Hypothalamus (tissue), 51 donors: Measurements from ENCODE around the gene SAA2.
"Not testable (repeated sequence)": the region's sequence is repeated elsewhere in the genome, so short reads cannot be mapped to it uniquely, and the experiment has no call there.

Source experiments
- DNase-seq, 51 donors: peaks; one replicate each; lab custom pipeline; 2025; lab: John Stamatoyannopoulos, UW

The SAA2 gene

DNA sequence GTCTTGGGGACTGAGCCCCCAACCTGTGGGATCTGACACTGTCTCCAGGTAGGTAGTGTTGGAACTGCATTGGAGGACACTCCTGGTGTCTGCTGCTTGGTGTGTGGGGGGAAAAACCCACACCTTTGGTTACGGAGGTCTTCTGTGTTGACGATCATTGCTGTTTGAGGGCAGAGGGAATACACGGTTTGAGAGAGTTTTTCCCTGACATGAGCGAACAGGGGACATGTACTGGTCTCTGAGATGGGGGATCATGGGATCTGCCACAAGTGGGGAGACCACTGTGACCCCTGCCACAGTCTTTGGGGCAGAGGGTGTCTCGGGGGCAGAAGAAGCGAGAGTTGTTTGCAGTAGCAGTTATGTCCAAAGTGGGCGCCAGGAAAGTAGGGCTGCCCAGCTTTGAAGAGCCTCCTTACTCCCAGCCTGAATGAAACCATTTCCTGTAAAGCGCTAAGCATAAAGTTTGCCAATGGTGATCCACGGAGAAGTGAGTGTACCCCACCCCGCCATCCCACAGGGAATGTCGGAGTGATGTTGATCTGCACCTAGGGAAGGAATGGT, 5.4 kb upstream of the SAA2 start:
- DNase-seq = no peak

DNA sequence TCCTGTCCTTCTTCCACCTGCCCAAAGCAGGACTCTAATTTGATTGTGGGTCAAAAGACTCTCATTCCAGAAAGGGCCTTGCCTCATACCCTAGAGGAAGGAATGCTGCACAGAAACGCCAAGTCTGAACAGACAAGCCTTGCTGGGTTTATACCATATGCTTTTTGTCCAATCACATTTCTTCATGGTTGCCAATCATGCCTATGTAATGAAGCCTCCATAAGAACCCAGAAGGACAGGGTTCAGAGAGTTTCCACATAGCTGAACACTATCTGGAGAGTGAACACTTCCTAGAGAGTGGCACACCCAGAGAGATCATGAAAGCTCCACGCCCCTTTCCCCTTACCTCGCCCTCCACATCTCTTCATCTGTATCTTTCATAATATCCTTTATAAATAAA, 4.8 kb upstream of the SAA2 start:
- no peak for DNase-seq

DNA sequence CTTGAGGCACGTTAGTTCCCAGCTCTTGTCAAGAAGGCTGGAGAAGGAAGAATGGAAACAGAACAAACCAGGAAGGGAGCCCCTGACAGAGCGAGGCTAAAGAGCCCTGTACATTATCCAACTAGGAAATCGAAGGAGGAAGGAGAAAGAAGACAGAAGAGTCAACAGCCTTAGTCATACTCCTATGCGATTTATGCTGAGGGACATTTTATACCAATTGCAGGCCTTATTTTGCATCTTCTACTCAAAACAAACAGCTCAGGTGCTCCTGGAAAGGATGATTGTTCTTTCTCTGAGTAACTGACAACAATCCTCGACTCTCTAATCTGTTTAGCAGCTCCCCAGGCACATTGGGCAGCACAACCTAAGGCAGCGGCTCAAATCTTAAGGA, 1.3 kb downstream of the SAA2 start:
- not testable (repeated sequence) for DNase-seq

DNA sequence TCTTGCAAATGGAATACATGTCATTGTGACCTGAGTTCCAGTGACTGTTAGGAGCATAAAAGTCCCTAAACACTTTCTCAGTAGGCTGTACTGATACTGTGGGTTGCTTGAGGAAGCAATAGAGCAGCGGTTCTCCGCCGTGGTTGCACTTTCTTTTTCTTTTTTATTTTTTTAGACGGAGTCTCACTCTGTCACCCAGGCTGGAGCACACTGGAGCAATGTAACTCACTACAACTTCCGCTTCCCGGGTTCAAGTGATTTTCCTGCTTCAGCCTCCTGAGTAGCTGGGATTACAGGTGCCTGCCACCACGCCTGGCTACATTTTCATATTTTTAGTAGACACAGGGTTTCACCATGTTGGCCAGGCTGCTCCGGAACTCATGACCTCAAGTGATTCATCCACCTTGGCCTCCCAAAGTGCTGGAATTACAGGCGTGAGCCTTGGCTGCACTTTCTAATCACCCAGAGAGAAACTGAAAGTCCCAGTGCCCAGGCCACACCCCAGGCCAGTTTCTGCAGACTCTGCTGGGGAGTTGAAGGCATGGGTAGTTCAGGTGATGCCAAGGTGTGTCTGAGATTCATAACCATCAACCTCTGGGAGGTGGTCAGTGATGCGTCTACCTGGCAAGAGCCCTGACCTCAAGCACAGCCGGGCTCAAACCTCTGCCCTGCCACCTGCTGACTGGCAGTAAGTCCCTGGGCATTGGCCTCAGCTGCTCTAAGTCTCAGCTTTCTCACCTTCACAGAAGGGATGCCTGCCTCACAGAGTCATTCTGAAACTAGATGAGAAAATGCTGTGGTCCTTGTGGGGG, 1.9 kb downstream of the SAA2 start:
- DNase-seq = not testable (repeated sequence)

DNA sequence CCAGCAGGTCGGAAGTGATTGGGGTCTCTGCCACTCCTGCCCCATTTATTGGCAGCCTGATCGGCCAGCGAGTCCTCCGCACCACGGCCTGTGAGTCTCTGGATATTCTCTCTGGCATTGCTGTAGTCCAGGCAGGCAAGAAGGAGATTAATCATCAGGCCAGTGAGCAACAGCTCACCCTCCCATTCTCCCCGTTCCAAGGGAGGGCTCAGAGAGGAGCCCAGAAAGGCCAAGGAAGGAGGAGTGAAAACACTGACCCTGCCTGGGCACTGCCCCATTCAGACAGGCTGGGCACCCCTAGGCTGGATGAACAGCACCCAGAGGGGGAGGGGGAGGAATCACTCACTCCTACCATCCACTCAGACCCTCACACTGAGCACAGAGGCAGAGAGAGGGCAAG, 3.1 kb downstream of the SAA2 start:
- DNase-seq = no peak

DNA sequence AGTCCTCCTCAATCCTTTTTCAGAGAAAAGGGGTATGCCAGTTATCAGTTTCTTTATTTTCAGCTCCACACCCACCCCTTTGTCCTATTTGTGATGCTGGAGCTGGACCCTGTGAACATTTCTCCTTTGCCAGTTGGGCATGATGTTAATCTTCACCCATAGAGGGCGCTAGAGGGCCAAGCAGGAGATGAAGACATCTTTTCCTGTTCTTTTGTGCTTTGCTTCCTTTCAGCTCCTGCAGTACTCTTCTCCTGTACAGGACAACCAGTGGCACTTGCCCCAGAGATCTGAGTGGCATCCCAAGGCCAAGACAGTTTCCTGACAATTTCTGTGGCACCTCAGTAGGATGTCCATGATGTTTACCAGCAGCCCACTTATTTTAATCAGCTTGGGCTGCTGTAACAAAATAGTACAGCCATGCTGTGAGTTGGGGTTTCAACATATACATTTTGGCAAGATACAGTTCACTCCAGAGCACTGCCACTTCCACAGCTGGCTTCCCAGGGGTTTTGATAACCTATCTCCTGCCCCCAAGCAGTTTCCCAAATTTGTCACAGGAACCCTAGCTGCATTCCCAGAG, 4.6 kb downstream of the SAA2 start:
- peak in 10 of 51 donors; percentile 2 to 26 (median 8) for DNase-seq

DNA sequence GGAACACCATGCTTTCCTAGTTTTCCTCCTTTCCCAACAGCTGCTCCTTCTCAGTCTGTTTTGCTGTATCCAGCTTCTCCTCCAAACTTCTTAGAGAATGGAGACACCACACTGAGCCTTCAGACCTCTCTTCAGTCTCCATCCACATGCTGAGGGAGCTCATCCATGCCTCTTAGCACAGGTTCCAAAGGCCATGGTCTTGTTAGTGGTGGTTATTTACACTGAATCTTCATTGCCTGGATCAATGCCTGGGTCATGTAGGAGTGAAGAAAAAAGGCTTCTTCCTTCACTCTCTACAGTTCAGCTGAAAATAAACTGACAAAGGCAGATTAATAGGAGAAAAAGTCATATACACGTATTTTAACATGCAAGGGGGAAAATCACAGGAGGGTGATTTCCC, 8.8 kb downstream of the SAA2 start:
- no peak for DNase-seq

DNA sequence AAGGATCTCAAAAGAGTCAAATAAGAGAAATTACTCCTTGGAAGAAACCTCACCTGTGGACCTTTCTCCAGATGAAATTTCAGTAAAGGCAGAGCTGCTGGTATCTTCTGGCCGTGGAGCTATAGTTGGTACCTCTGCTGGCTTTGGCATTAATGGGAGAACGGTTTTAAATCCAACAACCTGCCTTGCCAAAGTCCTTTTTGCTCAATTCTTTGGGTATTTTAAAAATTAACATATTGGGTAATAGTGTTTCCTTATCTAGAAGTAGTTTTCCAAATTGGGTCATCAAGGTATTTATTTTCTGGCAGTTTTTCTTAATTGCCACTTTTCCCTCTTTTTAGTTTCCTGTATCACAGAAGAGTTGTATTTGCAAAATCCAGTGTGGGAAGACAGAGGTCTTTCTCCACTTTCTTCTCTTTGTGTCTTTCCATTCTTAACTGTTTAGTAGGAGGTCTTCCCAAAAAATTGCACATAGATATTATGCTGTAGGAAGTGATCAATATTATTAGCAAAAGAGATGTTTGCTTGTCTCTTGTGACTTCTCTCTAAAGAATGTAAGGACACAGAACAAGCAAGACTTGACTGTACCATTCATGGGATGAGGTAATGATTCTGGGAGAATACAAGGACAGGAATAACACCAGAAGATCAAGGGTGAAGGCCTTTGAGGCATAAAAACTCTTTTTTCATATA, 11.7 kb downstream of the SAA2 start, which contains the start of gene SAA4:
Gene SAA4 (minus strand): TSS at position 139 of the 693 bp plus-strand sequence. CDS start 876 bp downstream, outside the sequence.
- DNase-seq = no peak

DNA sequence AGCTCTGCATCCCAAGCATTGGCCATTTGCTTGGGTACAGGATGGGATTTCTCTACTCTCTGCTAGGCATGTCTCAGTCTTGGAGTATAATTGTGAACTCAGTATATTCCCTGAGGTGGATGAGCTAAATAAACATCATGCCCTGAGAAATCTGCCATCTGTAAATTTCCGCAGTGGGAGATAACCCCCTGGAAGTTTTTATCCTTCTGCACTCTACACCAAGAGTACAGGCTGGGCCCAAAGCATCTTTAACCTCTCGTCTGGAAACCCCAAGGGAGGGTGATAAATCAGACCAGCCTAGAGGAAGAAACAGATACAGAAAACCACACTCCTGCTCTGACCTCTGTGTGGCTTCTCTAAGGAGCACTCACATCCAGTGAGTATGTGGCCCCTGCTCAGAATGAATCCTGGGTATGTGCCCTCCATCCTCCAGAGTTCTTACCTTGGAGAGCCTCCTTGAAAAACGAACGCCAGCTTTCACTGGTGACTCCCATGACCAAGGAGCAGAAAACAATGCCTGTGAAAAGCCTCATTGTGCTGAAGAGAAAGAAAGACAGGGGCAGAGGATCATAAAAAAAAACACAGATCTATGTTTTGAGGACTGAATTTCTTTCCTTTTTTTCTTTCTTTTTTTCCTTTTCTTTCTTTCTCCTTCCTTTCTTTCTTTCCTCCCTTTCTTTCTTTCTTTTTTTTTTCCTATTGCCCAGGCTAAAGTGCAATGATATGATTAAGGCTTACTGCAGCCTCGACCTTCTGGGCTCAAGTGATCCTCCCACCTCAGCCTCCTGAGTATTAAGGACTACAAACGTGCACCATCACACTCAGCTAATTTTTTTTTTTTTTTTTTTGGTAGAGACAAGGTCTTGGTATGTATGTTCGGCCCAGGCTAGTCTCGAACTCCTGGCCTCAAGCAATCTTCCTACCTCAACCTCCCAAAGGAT, 12.8 kb downstream of the SAA2 start:
- no peak for DNase-seq

DNA sequence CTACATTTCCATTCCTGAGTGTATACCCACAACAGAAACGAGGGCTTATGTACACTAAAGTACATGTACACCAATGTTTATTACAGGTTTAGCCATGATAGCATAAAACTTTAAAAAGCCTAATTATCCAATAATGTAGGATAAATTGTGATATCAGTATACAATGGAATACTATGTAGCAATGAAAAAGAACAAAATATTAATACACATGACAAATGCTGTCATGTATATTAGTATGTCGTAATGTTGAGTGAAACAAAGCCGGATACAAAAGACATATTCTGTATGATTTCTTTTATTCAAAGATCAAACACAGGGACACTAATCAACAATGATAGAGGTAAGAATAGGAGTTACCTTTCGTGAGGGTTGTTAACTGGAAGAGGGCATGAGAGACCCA, 14.6 kb downstream of the SAA2 start:
- DNase-seq = no peak

DNA sequence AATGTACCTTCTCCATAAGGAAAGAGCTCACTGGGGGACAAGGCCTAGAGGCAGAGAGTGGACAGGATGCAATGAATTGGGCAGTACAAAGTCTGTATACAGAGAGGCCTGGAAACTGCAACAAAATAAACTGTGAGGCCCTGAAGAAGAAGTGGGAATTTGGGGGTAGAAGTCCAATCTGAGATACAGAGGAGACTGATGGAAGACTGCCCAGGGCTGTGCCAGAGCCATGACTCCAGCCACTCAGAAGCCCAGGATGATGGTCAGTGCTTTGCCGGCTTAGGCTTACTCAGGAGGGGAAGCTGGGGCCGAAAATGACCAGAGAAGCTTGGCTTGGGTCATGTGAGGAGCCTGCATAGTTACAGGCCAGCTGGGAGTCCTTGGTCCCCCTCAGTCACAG, 17.6 kb downstream of the SAA2 start:
- DNase-seq = no peak

DNA sequence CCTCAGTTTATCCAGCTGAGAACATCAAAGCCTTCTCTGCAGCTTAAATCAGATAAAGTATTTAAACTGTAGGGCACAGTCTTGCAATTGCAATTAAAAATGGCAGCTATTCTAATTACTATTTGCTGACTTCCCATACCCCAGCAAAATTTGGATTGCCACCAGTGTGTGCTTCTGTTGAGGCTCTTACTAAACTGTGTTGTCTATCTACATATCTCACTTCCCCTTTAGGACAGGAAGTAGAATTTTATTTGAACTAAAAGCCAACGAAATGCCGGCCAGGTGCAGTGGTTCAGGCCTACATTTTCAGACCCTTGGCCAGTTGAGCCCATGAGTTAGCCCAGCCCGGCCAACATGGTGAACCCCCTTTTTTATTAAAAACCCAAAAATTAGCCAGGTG, 19.0 kb downstream of the SAA2 start:
- DNase-seq = no peak

DNA sequence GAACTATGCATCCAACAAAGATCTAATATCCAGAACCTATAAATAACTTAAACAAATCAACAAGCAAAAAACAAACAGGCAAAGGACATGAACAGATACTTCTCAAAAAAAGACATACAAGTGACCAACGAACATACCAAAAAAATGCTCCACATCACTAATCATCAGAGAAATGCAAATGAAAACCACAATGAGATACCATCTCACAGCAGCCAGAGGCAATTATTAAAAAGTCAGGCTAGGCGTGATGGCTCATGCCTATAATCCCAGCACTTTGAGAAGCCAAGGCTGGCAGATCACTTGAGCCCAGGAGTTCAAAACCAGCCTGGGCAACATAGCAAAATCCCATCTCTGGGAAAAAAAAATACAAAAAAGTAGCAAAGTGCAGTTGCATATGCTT, 22.6 kb downstream of the SAA2 start:
- DNase-seq = no peak

DNA sequence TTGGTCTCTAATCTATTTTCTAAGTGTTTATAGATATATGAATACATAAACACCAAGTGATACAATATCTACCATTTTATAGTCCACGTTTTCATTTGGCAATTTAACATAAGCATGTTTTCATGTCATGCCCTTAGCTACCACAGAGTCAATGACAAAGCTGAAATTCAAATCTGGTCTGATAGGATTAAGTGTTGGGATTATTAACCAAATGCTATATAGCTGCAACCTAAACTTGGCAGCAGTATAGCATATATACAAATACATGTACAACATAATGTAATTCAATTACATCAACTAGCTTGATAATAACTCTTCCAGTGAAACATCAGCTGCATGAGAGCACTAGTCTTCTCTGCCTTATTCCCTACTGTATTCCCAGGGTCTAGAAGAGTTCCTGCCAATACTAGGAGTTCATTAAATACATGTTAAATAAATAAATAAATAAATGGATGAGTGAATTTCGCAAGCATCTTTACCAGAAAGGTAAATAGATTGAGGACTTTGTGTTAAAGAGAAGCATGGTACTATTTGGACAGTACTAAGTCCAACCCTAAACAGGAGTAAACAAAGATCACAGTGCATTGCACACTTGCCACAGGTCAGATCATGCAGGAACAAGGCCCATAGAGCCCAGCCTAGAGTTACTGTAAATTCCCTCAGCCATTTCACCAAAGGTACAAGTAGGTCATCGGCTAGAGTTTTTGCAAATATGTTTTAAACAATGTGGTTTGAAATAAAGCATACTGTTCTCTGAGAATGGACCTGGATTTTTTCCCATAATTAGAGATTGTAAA, 24.7 kb downstream of the SAA2 start:
- no peak for DNase-seq

DNA sequence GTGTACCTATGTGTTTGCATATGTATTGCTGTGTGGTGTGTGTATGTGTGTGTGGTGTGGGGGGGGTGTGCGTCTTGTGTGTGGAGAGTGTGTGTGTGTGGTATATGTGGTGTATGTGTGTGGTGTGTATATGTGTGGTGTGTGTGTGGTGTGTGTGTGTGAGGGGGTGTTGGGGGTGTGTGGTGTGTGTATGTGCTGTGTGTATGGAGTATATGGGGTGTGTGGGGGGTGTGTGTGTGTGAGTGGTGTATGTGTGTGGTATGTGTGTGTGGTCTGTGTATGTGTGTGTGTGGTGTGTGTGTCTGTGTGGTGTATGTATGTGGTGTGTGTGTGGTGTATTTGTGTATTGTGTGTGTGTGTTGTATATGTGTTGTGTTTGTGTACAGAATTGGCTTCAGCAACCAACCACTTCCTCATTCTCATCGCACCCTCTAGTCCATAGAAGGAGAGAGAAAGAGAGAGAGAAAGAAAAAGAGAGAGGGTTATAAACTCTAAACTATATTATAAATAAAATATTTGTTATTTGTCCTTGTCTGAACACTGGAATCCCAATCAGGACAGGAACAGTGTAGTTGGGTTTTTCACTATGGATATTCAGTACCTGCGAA, 25.6 kb downstream of the SAA2 start:
- no peak for DNase-seq

DNA sequence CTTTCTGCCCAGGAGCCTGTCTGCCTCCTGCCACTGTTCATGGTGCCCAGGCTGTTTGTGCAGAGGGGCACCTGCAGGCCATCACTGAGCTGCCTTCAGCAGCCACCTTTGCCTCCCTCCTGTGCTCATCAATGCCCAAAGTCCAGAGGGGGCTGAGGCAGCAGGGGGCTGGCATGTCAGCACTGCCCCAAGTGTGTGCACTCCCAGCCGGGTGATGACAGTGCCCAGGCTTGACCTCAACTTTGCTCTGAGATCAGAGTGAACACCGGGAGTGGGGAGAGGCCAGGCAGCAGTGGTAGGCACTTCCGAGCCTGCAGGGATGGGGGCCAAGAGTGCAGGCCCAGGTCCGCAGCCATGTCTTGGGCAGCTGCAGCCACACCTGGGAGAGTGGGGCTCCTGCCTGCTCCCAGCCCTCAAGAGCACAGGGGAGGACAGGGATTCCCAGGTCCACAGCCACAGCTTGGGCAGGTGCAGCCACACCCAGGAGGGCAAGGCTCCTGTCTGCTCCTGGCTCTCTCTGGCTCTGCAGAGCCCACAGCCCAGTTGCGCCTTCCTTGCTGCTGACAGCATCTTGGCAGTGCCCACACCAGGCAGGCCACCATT, 27.1 kb downstream of the SAA2 start:
- DNase-seq = no peak

DNA sequence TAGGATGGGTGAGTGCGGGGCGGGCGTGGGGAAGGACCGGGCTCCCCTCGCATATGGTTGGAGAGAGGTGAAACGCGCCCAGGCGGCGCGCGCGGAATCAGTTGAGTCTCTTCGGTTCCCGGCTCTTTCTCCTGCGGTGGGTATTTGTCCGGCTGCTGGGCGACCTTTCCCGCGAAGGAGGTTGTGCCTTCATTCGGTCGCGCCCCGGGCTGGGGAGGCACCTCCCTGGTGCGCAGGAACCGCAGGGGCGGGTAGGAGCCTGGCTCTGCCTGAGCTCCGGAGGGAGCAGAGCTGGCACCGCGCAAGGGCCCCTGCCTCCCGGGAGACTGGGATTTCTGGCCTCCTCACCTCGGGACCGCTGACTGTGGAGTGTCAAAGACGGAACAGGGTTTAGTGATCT, 39.4 kb downstream of the SAA2 start:
- DNase-seq = no peak

DNA sequence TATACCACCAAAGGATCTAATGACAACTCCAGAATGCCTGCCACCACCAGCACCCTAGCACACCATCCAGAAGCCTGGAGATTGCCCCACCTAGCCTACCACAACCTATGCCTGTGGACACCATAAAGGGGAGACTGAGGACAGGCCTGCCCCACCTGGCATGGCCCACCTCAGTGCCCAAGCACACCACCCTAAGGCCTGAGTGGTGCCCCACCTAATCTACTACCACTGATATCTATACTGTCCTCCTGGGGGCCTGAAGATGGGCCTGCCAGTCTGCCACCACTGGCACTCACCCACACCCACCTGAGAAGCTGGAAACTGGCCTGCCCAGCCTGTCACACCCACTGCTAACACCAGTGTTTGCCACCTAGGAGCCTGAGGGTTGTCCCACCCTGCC, 43.7 kb downstream of the SAA2 start:
- no peak for DNase-seq

DNA sequence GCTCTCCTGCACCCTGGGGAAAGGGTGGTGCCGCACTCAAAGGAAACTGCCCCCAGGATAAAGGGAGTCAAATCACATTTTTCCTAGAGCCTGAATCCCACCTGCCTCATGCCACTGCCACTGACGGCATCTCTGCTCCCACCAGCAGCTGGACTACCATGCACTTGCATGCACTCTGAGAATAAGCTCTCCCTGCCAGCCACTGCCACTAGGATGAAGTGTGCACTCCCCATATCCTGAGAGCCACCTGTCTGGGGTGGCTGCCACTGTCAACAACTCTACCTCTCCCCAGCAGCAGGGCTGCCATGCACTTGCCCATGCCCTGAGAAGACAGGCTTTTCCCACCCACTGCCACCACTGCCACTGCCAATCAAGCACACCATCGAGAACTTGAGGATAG, 44.2 kb downstream of the SAA2 start:
- no peak for DNase-seq
